K562 (cell line): ENCODE measurements around the gene LRRC26. TPM values are rescaled to one million over a fixed set of nuclear protein-coding genes. Genes with fewer than 3 reads are reported as not detected.
A peak's percentile ranks its signal among the peaks of the same experiment; 100 is the strongest.

ENCODE experiments used
- BDP1 ChIP-seq: IDR thresholded peaks from 3 replicates; pipeline ENCODE4 v1.6.1; 2011; ENCODE audit not compliant: insufficient read length, insufficient read depth
- CC2D1A ChIP-seq: fragments of 450-650 bp; IDR thresholded peaks from 2 replicates; pipeline ENCODE4 v1.6.1; 2017; ENCODE audit warnings: mild to moderate bottlenecking
- HMG20A ChIP-seq: fragments of 450-650 bp; formaldehyde crosslinking; conservative IDR thresholded peaks from 2 replicates; pipeline ENCODE4 v1.4.0; 2020; ENCODE audit warnings: mild to moderate bottlenecking, mixed read lengths
- HNRNPK ChIP-seq: fragments of 200-400 bp; formaldehyde crosslinking; IDR thresholded peaks from one replicate; pipeline ENCODE4 v1.6.1; 2018; ENCODE audit warnings: mild to moderate bottlenecking, low read depth, low read length; ENCODE audit not compliant: poor library complexity, severe bottlenecking
- MCM3 ChIP-seq: fragments of 450-650 bp; IDR thresholded peaks from 2 replicates; pipeline ENCODE4 v1.6.1; 2016
- MCM7 ChIP-seq, 2 experiments: fragments of 450-650 bp; IDR thresholded peaks; 2 replicates each; pipeline ENCODE4 v1.6.1; 2016 to 2018
- RBM15 ChIP-seq: fragments of 200-400 bp; formaldehyde crosslinking; IDR thresholded peaks from 2 replicates; pipeline ENCODE4 v1.6.1; 2018; ENCODE audit warnings: mild to moderate bottlenecking, low read length, moderate library complexity; ENCODE audit not compliant: insufficient read depth
- SMARCA4 ChIP-seq: fragments of 450-650 bp; IDR thresholded peaks from 2 replicates; pipeline ENCODE4 v1.6.1; 2016
- ZC3H4 ChIP-seq: sonication (generic); formaldehyde crosslinking; IDR thresholded peaks from 2 replicates; pipeline ENCODE4 v1.9.0; 2021; ENCODE audit warnings: missing genetic modification reagents, borderline replicate concordance
- ZNF146 ChIP-seq: IDR thresholded peaks from one replicate; pipeline ENCODE4 v1.6.1; 2018; ENCODE audit warnings: missing compliant biosample characterization; ENCODE audit not compliant: unreplicated experiment
- ZNF232 ChIP-seq: sonication (generic); formaldehyde crosslinking; IDR thresholded peaks from 2 replicates; pipeline ENCODE4 v1.8.0; 2022; ENCODE audit warnings: mild to moderate bottlenecking, missing genetic modification reagents
- ZNF77 ChIP-seq: fragments of 250-450 bp; sonication (Bioruptor Pico); IDR thresholded peaks from 2 replicates; pipeline ENCODE4 v1.5.0; 2020
- polyA plus RNA-seq, 8 experiments: library from polyadenylated mRNA; depleted of rRNA in 4 of 8; stranded (reverse) in 5 of 8; unstranded in 3 of 8; fragments of >200 nt; fragmentation: Nextera tagmentation in 2 of 8; fragmentation: Illumina TruSeq in 1 of 8; extraction: Ambion mirVana in 2 of 8; extraction: Trizol in 1 of 8; gene quantifications; 2 replicates each; pipeline versions ENCODE4 v1.2.1 to v1.2.3, GENCODE V29; 2011 to 2014; ENCODE audit warnings: inconsistent platforms in 1 of 8, missing spikeins in 1 of 8
- total RNA-seq, 7 experiments: library from RNA; depleted of rRNA in 6 of 7; stranded (reverse); fragments of >200 nt in 6 of 7; fragmentation: Illumina TruSeq in 2 of 7; extraction: Trizol in 2 of 7; gene quantifications; 2 replicates each; pipeline versions ENCODE4 v1.2.1 to v1.2.3, GENCODE V29; 2011 to 2021; ENCODE audit warnings: low replicate concordance in 1 of 7
- TF ChIP-seq, protein P1 (sequence below), 2 experiments: IDR thresholded peaks; 2 replicates each; pipeline ENCODE4 v1.6.1; 2011; ENCODE audit warnings: borderline replicate concordance in 1 of 2, control low read depth in 1 of 2, low read depth in 1 of 2, low read length in 1 of 2, mild to moderate bottlenecking in 1 of 2, mixed read lengths in 1 of 2, moderate library complexity in 1 of 2; ENCODE audit not compliant: insufficient read depth in 1 of 2, insufficient read length in 1 of 2, poor library complexity in 1 of 2, severe bottlenecking in 1 of 2; ENCODE audit errors: extremely low read depth in 1 of 2
- TF ChIP-seq, protein P2 (sequence below), 2 experiments: IDR thresholded peaks; 2 replicates each; pipeline ENCODE4 v1.6.1; 2012; ENCODE audit warnings: improper control_type of control experiment in 2 of 2, low read depth in 2 of 2, low read length in 2 of 2, borderline replicate concordance in 1 of 2
- TF ChIP-seq, protein P3 (sequence below): sonication (generic); formaldehyde crosslinking; IDR thresholded peaks from 2 replicates; pipeline ENCODE4 v1.9.0; 2022; ENCODE audit warnings: mild to moderate bottlenecking, missing genetic modification reagents
- TF ChIP-seq, protein P4 (sequence below), 2 experiments: fragments of 450-650 bp; IDR thresholded peaks; 2 replicates each; pipeline ENCODE4 v1.6.1; 2016
- TF ChIP-seq, protein P5 (sequence below), 2 experiments: fragments of 450-650 bp; IDR thresholded peaks; 2 replicates each; pipeline ENCODE4 v1.6.1; 2018; ENCODE audit warnings: mild to moderate bottlenecking in 2 of 2, low read depth in 1 of 2; ENCODE audit not compliant: partially characterized antibody in 2 of 2

LRRC26 gene
- total and polyA plus RNA-seq, 9 of the 15 experiments (the other 6 are each of a cell fraction or from before 2014, with no cell fraction given): not detected

DNA sequence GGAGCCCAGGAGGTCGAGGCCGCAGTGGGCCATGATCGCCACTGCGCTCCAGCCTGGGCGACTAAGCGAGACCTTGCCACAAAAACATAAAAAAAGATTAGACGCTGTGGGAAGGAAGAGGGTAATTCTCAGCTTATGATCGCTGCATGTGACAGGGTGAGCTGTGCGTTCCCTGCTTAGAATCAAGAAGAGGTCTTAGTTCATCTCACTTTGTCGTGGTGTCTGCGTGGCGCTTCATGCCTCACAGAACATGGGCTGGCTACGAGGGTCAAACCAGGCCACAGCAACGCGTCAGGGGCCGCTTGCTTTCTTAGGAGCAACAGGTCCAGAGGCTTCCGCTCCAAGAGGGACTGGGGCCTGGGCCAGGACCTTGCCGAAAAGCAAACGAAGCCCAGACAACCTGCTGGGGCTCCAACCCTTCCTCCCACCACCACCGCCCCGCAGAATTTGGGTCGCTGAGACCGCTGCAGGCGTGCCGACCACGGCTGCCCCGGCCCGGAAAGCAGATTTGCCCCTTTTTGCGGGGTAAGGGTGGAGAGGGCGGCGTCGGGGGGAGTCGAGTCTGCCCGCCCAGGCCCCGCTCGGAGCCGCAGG lies 40.9 kb downstream of the LRRC26 start (continued):
- TF ChIP-seq, protein P1, sequence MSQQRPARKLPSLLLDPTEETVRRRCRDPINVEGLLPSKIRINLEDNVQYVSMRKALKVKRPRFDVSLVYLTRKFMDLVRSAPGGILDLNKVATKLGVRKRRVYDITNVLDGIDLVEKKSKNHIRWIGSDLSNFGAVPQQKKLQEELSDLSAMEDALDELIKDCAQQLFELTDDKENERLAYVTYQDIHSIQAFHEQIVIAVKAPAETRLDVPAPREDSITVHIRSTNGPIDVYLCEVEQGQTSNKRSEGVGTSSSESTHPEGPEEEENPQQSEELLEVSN (IDR thresholded peaks at IDR 0.05; ENCODE audit: borderline replicate concordance in 1 of 2, extremely low read depth in 1 of 2, insufficient read depth in 1 of 2, insufficient read length in 1 of 2, low read depth in 1 of 2, low read length in 1 of 2, poor library complexity in 1 of 2, severe bottlenecking in 1 of 2): peak; percentile 12 to 45
- TF ChIP-seq, protein P2, sequence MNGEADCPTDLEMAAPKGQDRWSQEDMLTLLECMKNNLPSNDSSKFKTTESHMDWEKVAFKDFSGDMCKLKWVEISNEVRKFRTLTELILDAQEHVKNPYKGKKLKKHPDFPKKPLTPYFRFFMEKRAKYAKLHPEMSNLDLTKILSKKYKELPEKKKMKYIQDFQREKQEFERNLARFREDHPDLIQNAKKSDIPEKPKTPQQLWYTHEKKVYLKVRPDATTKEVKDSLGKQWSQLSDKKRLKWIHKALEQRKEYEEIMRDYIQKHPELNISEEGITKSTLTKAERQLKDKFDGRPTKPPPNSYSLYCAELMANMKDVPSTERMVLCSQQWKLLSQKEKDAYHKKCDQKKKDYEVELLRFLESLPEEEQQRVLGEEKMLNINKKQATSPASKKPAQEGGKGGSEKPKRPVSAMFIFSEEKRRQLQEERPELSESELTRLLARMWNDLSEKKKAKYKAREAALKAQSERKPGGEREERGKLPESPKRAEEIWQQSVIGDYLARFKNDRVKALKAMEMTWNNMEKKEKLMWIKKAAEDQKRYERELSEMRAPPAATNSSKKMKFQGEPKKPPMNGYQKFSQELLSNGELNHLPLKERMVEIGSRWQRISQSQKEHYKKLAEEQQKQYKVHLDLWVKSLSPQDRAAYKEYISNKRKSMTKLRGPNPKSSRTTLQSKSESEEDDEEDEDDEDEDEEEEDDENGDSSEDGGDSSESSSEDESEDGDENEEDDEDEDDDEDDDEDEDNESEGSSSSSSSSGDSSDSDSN (IDR thresholded peaks at IDR 0.05; ENCODE audit: borderline replicate concordance in 1 of 2, low read depth in 2 of 2, low read length in 2 of 2): peak; percentile 29 to 47; a peak in 2 of 4 replicates
- no peak for TF ChIP-seq HNRNPK
- no peak for TF ChIP-seq BDP1
- TF ChIP-seq, protein P3, sequence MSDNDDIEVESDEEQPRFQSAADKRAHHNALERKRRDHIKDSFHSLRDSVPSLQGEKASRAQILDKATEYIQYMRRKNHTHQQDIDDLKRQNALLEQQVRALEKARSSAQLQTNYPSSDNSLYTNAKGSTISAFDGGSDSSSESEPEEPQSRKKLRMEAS: no peak
- 0 out of 2 replicates have a peak, but pooled peaks have one; percentile 36 for TF ChIP-seq ZNF232 (CRISPR knock-in tag)
- TF ChIP-seq ZC3H4 (CRISPR knock-in tag): no peak
- peak; percentile 44; the same call in 1 of the 2 replicates for TF ChIP-seq SMARCA4
- no peak for TF ChIP-seq CC2D1A
- no peak for TF ChIP-seq MCM7 (IDR thresholded peaks at IDR 0.05)
- TF ChIP-seq, protein P4, sequence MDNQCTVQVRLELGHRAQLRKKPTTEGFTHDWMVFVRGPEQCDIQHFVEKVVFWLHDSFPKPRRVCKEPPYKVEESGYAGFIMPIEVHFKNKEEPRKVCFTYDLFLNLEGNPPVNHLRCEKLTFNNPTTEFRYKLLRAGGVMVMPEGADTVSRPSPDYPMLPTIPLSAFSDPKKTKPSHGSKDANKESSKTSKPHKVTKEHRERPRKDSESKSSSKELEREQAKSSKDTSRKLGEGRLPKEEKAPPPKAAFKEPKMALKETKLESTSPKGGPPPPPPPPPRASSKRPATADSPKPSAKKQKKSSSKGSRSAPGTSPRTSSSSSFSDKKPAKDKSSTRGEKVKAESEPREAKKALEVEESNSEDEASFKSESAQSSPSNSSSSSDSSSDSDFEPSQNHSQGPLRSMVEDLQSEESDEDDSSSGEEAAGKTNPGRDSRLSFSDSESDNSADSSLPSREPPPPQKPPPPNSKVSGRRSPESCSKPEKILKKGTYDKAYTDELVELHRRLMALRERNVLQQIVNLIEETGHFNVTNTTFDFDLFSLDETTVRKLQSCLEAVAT (IDR thresholded peaks at IDR 0.05): peak in 1 of 2 experiments; percentile 44; a peak in 1 of 4 replicates
- no peak for TF ChIP-seq ZNF77
- no peak for TF ChIP-seq ZNF146 (CRISPR knock-in tag)
- no peak for TF ChIP-seq RBM15
- TF ChIP-seq HMG20A: no peak
- TF ChIP-seq MCM3: no peak
- TF ChIP-seq, protein P5, sequence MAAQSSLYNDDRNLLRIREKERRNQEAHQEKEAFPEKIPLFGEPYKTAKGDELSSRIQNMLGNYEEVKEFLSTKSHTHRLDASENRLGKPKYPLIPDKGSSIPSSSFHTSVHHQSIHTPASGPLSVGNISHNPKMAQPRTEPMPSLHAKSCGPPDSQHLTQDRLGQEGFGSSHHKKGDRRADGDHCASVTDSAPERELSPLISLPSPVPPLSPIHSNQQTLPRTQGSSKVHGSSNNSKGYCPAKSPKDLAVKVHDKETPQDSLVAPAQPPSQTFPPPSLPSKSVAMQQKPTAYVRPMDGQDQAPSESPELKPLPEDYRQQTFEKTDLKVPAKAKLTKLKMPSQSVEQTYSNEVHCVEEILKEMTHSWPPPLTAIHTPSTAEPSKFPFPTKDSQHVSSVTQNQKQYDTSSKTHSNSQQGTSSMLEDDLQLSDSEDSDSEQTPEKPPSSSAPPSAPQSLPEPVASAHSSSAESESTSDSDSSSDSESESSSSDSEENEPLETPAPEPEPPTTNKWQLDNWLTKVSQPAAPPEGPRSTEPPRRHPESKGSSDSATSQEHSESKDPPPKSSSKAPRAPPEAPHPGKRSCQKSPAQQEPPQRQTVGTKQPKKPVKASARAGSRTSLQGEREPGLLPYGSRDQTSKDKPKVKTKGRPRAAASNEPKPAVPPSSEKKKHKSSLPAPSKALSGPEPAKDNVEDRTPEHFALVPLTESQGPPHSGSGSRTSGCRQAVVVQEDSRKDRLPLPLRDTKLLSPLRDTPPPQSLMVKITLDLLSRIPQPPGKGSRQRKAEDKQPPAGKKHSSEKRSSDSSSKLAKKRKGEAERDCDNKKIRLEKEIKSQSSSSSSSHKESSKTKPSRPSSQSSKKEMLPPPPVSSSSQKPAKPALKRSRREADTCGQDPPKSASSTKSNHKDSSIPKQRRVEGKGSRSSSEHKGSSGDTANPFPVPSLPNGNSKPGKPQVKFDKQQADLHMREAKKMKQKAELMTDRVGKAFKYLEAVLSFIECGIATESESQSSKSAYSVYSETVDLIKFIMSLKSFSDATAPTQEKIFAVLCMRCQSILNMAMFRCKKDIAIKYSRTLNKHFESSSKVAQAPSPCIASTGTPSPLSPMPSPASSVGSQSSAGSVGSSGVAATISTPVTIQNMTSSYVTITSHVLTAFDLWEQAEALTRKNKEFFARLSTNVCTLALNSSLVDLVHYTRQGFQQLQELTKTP (IDR thresholded peaks at IDR 0.05; ENCODE audit: low read depth in 1 of 2, partially characterized antibody in 2 of 2): peak in 1 of 2 experiments; percentile 34
